Measurements from ENCODE around the gene PML.

DNA sequence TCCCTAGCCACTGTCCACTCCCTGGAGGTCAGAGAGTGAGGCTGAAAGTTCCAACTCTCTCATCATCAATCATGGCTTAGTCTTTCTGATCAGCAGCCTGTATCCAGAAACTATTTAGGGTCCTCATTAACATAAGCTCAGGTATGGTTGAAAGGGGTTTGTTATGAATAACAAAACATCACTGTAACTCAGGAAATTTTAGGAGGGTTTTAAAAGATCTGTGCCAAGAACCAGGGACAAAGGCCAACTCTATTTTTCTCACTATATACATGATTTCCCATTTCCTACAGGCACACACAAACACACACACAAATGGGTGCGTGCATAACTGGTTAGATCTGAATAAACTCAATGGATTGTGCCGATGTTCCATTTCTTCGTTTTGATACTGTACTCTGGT lies 26.1 kb upstream of the PML start:
- TF ChIP-seq EZH2 (IDR thresholded peaks at IDR 0.05; ENCODE audit: low read depth) = no peak
- TF ChIP-seq, protein P1, sequence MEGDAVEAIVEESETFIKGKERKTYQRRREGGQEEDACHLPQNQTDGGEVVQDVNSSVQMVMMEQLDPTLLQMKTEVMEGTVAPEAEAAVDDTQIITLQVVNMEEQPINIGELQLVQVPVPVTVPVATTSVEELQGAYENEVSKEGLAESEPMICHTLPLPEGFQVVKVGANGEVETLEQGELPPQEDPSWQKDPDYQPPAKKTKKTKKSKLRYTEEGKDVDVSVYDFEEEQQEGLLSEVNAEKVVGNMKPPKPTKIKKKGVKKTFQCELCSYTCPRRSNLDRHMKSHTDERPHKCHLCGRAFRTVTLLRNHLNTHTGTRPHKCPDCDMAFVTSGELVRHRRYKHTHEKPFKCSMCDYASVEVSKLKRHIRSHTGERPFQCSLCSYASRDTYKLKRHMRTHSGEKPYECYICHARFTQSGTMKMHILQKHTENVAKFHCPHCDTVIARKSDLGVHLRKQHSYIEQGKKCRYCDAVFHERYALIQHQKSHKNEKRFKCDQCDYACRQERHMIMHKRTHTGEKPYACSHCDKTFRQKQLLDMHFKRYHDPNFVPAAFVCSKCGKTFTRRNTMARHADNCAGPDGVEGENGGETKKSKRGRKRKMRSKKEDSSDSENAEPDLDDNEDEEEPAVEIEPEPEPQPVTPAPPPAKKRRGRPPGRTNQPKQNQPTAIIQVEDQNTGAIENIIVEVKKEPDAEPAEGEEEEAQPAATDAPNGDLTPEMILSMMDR (conservative IDR thresholded peaks at IDR 0.05) = no peak

Data from PC-9 (cell line).